Neural cell (in vitro differentiated cells): ENCODE results near the gene SLC16A9.
"Not testable (repeated sequence)": the region's sequence is repeated elsewhere in the genome, so short reads cannot be mapped to it uniquely, and the experiment has no call there.

Source experiments
- EP300 ChIP-seq: fragments of 450-650 bp; conservative IDR thresholded peaks from 2 replicates; pipeline ENCODE4 v1.6.1; 2014; ENCODE audit warnings: antibody characterized with exemption, mild to moderate bottlenecking, moderate library complexity; ENCODE audit not compliant: poor library complexity, severe bottlenecking
- EZH2 ChIP-seq: fragments of 200-600, 300-800 bp; shearing (Covaris generic), sonication (generic); IDR thresholded peaks from 2 replicates; pipeline ENCODE4 v1.6.1; 2014; ENCODE audit warnings: antibody characterized with exemption, low read length, borderline replicate concordance, mild to moderate bottlenecking; ENCODE audit not compliant: insufficient read depth, poor library complexity, severe bottlenecking

GRCh38 chr10:59729167-59729566 is 19.5 kb upstream of the SLC16A9 start:
- TF ChIP-seq EP300, EZH2: not testable (repeated sequence)
